Measurements from ENCODE around the gene SPEN.
A peak's percentile ranks its signal among the peaks of the same experiment; 100 is the strongest.
"Not testable (repeated sequence)": the region's sequence is repeated elsewhere in the genome, so short reads cannot be mapped to it uniquely, and the experiment has no call there.

SPEN gene

DNA sequence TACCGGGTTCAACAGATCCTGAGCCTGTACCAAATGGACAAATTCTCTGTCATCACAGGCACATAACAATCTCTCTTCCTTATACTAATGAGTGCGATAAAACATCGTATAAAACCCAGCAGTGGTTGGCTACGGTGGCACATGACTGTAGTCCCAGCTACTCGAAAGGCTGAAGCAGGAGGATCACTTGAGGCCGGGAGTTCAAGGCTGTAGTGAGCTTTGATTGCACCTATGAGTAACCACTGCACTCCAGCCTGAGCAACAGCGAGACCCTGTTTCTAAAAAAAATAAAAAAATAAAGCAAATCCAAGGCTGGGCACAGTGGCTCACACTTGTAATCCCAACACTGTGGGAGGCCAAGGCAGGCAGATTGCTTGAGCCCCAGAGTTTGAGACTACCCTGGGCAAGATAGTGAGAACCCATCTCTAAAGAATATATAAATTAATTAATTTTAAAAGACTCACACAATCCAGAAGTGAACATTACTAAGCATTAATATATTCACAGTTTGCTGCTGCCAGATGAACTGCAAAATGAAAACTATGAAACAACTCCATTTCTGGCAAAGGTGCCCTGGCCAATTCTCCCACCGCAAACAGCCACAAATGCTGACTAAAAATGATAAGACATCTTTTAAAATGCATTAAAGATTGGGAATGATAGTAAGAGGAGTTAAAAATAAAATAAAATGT lies 115.3 kb downstream of the SPEN start:
- ATAC-seq (no peak), DNase-seq (no peak)

DNA sequence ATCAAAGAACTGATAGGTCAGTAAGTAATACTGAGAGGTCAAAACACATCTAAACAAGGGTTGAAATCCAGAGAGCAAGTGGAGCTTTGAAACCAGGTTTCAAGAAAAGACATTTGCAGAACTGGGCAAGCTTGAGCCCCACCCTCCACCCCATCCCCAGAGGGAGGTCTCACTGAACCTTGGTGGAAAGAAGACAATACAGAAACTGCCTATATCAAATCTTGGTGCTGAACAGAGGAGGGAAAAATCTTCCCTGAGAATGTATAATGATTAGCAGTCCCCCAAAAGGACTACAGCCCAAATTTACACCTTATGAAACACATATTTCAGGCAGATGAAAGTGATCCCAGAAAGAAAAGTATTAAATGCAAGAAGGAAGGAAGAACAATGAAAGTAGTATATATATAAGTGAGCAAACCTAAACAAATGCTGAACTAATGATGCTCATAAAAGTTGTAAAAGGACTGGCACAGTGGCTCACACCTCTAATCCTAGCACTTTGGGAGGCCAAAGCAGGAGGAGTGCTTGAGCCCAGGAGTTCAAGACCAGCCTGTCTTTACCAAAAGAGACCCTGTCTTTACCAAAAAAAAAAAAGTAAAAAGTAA lies 116.0 kb downstream of the SPEN start:
- DNase-seq (no peak), ATAC-seq (no peak)

DNA sequence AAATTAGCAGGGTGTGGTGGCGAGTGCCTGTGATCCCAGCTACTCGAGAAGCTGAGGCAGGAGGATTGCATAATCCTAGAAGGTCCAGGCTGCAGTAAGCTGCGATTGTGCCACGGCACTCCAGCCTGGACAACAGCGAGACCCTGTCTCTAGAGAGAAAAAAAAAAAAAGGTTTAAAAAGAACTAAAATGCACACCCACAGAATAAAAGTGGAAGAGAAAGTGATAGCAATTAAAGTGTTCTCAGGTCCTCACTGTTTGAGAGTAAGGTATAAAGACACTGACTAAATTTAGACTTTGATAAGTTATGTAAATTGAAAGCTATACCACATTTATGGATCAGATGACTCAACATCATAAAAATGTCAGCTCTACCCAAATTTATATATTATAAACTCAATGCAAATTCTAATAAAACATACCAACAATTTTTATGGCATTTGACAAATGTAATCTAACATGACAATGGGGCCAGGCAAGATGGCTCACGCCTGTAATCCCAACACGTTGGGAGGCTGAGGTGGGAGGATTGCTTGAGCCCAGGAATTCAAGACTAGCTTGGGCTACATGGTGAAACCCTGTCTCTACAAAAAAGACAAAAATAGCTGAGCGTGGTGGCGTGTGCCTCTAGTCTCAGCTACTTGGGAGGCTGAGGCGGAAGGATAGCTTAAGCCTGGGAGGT lies 116.6 kb downstream of the SPEN start:
- ATAC-seq (peak; percentile 29), DNase-seq (no peak)

DNA sequence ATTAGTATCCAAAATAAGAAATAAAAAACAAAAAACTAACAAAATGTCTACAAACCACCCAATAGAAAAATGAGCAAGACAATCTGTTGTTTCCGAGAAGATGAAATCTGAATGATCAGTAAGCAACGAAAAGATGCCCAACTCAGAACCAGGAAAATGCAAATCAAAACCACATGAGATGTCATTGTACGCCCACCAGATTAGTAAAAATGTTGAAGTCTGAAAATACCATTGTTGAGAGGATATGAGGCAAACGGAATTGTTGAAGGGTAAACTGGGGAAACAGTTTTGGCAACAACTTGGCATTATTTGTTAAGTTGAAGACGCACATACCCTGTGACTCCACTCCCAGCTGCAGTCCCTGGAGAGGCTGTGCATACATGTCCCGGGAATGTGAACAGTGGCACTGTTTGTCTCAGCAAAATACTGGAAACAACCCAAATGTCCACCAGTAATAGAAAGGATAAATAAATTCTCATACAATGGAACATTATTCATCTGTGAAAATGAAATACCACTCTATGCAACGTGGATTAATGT lies 117.8 kb downstream of the SPEN start:
- DNase-seq: peak; percentile 44
- ATAC-seq: peak; percentile 26

DNA sequence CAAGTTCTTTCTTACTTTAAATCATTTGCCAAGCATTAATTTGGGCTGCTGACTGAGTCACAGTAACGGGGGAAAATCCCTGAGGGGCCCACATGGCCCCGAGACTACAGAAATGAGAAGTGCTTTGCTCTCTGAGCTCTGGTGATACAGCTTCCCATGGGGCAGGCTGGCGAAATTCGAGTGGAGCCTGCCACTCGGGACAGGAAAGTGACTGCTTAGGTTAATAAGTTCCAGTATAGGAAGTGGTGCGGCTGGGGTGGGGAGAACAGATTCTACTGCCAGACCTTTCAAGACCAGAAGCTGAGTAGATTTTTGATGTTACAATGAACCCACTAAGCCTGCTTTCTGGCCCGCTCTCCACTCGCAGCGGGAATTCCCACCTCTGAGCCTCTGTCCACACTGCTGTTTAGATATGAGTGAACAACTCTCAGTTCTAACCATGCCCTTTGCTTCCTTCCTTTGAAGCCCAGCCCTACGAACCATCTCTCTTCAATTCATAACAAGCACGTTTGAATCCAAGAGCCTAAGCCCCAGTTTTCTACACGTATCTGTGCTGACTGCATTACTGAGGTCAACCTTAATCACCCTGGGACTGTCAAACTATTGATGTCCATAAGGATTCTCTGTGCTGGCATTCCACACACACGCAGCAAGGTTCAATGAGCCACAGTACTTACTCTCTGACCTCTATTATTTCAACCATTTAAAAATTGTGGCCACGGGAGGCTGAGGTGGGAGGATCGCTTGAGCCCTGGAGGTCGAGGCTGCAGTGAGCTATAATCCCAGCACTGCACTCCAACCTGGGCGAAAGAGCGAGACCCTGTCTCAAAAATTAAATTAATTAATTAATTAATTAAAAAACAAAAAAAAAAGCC lies 118.8 kb downstream of the SPEN start:
- ATAC-seq: peak; percentile 80
- peak; percentile 81 for DNase-seq

DNA sequence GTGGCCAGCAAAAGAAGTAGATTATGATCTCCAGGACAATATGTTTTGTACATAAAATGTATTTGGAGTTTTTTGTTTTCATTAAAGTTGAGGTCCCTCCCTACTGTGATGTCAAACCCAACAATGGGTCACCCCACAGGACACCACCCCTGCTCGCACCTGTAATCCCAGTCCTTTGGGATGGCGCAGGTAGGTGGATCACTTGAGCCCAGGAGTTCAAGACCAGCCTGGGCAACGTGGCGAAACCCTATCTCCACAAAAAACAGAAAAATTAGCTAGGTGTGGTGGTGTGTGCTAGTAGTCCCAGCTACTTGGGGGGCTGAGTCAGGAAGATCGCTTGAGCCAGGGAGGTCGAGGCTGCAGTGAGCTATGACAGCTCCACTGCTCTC lies 119.4 kb downstream of the SPEN start:
- DNase-seq (no peak), ATAC-seq (no peak)

DNA sequence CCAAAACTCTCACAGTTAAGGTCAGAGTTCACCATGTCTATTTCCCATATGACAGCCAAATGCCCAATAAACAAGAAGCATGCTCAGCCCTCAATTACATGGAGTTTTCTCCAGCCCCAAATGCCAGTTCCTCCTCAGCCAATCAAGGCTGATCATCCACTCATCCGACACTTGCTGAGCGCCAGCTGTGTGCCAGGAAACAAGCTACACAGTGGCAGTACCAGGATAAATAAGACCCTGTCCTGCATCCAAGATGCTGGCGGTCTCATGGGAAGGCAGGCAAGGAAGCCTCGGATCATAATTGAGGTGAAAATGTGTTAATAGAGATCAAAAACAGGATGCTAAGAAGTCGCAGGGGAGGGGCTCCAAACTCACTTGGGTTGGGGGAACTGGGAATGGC lies 120.7 kb downstream of the SPEN start:
- ATAC-seq: no peak

DNA sequence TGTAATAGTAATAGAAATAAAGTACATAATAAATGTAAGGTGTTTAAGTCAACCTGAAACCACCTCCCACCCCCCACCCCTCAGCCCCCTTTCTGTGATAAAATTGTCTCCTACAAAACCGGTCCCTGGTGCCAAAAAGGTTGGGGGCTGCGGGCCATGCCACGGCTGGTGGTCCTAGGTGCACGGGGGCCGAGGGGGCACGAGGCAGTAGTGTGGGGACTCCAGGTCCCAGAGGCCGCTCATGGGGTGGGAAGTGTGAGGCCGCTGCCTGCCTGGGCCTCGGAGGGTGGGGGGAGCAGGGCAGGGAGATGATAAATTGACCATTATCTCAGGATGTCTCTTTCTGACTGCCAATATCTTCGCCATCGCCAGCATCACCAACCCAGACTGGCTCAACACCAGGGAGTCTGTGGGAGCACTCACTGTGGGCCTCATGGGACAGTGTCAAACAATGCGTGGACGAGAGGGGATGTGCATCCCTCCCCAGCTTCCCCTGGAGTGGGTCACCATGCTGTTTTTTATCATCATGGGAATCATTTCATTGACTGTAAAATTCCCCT lies 121.9 kb downstream of the SPEN start:
- no peak for ATAC-seq
- DNase-seq: no peak

More for the DNA sequence above, 120.7 kb downstream of the SPEN start:
- no peak for DNase-seq

DNA sequence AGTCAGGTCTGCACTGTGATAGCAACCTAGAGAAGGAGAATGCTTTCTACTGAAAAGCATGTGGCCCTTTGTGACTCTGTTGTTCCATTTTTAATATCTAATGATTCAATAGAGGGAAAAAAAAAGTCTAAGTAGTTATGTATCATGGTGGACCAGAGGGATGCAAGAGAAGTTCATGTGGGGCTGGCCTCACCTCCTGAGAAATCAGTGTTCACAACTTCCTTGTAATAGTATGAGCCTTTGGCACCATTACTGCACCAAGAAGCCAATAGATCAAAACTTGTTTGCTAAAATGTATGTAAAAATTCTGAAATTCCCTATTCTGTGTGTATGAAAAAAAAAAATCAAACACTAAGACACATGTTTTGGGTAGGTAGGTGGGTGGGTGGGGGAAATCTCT lies 123.4 kb downstream of the SPEN start:
- no peak for DNase-seq
- no peak for ATAC-seq

DNA sequence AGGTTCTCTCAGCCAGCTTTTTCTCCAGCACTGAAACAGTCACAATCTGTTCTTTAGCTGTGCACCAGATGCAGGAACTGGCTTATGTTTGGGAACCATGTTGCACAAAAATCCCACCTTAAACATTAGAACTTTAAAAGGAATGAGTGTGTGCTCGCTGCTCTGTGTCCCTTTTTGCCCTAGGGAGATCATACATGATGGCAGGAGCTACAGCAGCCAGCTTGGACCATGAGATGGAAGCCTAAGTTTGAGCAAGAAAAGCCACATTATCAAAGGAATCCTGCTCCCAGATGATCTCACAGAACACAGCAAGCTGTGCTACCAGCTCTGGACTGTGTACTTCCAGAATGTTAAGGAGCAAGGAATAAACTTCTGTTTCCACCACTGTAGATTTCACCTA lies 124.9 kb downstream of the SPEN start:
- ATAC-seq (no peak), DNase-seq (no peak)

DNA sequence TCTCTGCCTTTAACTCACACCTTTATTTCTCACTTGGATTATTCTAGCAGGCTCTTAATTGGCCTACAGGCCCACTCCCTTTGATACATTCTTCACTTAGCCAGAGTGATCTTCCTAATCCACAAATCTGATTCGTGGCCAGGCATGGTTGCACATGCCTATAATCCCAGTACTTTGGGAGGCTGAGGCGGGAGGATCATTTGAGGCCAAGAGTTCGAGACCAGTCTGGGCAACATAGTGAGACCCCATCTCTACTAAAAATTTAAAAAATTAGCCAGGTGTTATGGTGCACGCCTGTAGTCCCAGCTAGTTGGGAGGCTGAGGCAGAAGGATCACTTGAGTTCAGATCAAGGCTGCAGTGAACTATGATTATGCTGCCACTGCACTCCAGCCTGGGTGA lies 126.3 kb downstream of the SPEN start:
- ATAC-seq (no peak), DNase-seq (no peak)

DNA sequence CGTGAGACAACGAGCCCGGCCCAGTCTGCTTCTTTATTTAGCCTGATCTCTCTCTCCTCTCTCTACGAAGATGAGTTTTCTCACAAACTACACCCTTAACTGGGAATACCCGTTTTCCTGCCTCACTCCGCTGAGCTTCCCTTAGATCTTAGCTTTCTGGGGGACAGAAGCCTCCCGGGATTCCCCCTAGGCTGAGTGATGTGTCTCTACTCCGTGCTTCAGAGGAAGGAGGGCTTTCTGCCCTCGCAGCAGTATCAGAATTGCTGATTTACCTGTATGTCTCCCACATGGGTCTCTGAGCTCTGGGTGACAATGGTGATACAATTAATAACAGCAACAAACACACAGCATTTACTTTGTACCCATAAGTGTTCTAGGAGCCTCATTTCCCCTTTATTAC lies 127.3 kb downstream of the SPEN start:
- peak; percentile 60 for DNase-seq
- ATAC-seq: peak; percentile 54

DNA sequence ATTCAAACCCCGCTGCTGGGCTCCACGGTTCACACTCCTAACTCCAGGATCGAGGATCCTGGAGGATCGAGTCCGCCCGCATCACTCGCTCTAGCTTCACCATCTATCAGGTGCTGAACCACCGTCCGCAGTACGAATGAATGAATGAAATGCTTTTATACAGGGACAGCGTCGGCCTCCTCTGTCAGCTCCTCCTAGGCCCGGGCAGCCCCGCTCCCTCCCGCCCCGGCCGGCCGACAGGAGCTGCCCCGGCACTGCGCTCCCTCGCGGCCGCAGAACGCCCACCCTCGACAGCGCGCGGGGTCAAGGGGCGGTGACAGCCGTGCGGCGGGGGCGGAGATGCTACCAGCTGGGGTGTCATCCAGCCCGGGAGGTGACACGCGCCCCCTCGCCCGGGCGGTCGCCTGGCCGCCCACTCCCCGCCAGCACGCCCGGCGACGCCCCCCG lies 127.9 kb downstream of the SPEN start:
- ATAC-seq: peak; percentile 78
- peak; percentile 88 for DNase-seq

DNA sequence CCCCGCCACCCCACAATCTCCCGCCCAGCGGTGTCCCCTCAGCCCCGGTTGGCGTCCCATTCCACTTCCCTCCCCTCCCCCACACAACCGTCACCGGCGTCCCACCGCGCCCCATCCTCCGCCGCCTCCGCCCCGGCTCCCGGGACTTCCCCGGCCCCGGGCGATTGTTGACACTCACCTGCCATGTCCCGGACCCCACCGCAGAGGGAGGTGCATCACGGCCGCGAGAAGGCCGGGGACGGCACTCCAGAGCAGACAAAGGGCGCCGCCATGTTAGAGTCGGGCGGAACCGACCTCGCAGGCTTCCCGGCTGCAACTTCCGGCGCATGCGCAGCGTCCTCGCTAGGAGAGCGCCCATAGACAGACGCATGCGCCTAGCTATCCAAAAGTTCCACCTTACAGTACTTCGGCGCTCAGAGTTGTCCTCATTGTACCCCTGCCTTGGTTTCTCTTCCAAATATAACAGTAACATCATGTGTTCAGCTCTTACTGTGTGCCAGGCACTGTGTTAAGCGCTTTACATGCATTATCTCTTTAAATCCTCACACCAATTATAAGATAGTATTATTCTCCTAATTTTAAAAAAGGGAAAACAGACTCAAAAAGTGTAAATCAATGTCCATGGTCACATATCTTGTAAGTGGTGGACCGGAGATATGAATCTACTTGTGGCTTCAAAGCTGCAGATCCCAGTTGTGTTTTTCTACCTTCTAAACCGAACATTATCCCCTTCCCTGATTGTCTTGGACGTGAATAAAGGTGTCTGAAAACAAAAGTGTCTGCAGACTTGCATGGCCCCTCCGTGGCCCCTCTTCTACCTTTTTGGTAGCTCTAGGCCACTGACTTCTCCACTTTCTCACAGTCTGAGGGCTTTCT lies 128.5 kb downstream of the SPEN start, which contains the start of gene ZBTB17:
ZBTB17 (minus strand) TSS at position 297 of the 876 bp plus-strand sequence. CDS start 27,606 bp downstream, outside the sequence.
- DNase-seq (peak; percentile 98), ATAC-seq (peak; percentile 87)

DNA sequence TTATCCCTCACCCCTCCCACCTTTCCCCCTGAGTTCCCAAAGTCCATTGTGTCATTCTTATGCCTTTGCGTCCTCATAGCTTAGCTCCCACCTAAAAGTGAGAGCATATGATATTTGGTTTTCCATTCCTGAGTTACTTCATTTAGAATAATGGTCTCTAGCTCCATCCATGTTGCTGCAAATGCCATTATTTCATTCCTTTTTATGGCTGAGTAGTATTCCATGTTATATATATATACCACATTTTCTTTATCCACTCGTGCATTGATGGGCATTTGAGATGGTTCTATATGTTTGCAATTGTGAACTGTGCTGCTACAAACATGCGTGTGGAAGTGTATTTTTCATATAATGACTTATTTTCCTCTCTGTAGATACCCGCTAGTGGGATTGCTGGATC lies 130.4 kb downstream of the SPEN start:
- not testable (repeated sequence) for ATAC-seq, DNase-seq

DNA sequence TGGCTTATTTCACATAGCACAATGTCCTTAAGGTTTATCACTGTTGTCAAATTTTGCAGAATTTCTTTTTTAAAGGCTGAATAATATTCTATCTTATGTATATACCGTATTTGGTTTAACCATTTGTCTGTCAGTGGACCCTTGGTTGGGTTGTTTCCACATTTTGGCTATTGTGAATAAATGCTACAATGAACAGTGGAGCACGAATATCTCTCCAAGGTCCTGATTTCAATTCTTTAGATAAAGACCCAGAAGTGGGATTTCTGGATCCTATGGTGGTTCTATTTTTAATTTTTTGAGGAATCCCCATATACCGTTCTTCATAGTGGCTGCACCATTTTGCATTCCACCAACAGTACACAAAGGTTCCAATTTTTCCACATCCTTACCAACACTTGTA lies 134.2 kb downstream of the SPEN start:
- no peak for ATAC-seq

DNA sequence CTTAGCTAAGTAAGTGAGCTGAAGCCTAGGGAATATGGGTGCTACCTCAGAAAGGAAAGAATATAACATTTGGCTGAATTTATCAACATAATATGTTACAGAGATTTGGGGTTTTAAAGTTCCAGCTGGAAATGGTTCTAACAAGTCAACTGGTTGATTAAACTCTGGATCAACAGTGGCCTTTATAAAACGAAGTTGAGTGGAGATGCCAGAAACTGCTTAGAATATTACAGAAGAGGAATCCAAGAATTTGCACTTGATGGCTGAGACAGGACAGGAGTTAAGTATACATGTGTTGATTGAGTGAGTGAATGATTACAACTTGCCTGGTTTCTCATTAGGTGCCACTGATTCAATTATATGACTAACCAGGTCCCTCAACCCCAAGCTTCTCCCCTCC lies 135.8 kb downstream of the SPEN start:
- no peak for ATAC-seq
- no peak for DNase-seq

More for the DNA sequence above, 134.2 kb downstream of the SPEN start:
- no peak for DNase-seq

DNA sequence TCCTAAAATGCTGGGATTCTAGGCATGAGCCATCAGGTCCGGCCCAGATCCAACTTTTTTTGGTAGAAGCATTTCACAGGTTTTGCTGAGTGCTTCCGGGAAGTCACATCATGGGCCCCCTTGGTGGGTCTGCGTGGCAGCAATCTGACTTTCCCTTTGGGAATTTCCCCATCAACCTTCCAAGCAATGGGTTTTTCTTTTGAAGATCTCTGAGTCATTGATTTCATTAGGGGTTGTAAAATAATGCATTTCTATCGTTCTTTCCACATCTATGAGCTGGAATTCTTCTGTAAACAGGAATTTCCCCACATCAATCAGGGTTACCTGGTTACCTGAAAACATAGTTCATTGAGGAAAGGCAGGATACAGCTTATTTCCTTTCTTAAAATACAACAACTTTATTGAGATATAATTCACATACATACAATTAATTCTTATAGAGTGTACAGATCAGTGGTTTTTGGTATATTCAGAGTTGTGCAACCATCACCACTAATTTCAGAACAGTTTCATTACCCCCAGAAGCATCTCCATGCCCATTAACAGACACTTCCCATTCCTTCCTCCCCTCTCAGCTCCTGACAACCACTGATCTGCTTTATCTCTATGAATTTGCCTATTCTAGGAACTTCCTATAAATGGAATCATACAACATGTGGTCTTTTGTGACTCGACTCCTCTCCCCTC lies 138.2 kb downstream of the SPEN start:
- ATAC-seq: no peak
- DNase-seq: no peak

DNA sequence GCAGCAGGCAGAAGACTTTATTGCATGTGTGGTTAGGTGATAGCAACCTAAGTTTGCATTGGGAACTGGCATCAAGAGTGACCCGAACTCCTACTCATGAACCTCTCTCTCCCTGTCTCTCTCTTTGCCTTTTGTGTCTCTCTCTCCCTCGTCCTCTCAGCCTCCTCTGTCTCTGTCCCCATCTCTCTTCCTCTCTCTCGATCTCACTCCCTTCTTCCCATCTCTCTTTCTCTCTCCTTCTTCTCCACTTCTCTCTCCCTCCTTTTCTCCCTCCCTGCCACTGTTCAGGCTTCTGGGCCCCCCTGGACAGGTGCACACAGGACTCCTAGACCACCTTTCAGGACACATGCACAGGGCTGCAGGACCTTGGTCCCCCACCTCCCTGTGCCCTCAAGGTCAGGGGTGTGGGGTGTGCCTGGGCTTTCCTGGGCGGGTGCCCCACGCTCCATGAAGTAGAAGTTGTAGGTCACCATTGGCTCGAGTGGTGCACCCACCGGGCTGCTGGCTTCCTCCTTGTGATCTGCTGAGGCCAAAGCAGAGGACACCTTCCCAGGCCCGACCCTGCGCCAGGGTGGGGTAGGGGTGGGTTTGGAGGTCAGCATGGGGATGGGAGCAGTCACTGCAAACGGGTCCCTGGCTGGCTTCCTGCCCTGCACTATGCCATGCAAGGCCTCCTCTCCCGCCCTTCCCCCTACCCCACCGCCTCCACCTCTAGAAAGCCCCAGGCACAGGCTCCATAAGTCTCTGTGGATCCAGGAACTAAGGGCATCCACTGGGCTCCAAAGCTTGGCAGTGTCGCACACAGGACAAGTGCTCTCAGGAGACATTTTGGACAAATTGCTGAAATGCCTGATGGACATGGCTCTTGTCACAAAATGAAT lies 141.6 kb downstream of the SPEN start:
- ATAC-seq: no peak
- no peak for DNase-seq
